SU-DHL-6 (cell line): ENCODE results near the gene TTLL8.

ENCODE experiments used
- H2AFZ ChIP-seq: fragments of 200-600 bp; sonication (generic); 2 replicates; pipeline ENCODE4 v1.6.1; 2014; ENCODE audit warnings: low read depth, mild to moderate bottlenecking, moderate library complexity, mixed read lengths, antibody characterized with exemption, low read length; ENCODE audit not compliant: severe bottlenecking
- H3F3A ChIP-seq: fragments of 200-600 bp; shearing (Covaris generic); 2 replicates; pipeline ENCODE4 v1.6.0; 2016; ENCODE audit warnings: antibody characterized with exemption, mild to moderate bottlenecking; ENCODE audit not compliant: insufficient read depth
- H3K27ac ChIP-seq: fragments of 200-600 bp; sonication (generic); 2 replicates; pipeline ENCODE4 v1.5.1; 2016; ENCODE audit warnings: low read depth, mild to moderate bottlenecking, low read length, moderate library complexity, mixed read lengths
- H3K27me3 ChIP-seq: fragments of 200-600 bp; sonication (generic), shearing (Covaris generic); 2 replicates; pipeline ENCODE4 v1.6.0; 2014; ENCODE audit warnings: mild to moderate bottlenecking, low read length
- H3K36me3 ChIP-seq: fragments of 200-600 bp; sonication (generic); 2 replicates; pipeline ENCODE4 v1.6.1; 2014; ENCODE audit warnings: mild to moderate bottlenecking, low read length, mixed read lengths
- H3K4me2 ChIP-seq: fragments of 300-600, 200-600 bp; shearing (Covaris generic), sonication (generic); 2 replicates; pipeline ENCODE4 v1.6.0; 2014; ENCODE audit warnings: low read length, low read depth, mild to moderate bottlenecking; ENCODE audit not compliant: poor library complexity, severe bottlenecking
- H3K4me3 ChIP-seq: fragments of 200-600 bp; sonication (generic); 2 replicates; pipeline ENCODE4 v1.5.1; 2014; ENCODE audit warnings: antibody characterized with exemption, low read length, mild to moderate bottlenecking, mixed read lengths; ENCODE audit not compliant: insufficient read depth, poor library complexity, severe bottlenecking
- H3K79me2 ChIP-seq: fragments of 200-600 bp; sonication (generic); 2 replicates; pipeline ENCODE4 v1.6.1; 2014; ENCODE audit warnings: mild to moderate bottlenecking, low read length, moderate library complexity; ENCODE audit not compliant: insufficient read depth
- H3K9ac ChIP-seq: fragments of 200-600 bp; sonication (generic); 2 replicates; pipeline ENCODE4 v1.7.0; 2014; ENCODE audit warnings: mild to moderate bottlenecking, low read length
- H3K9me2 ChIP-seq: fragments of 200-600 bp; sonication (generic); replicated peaks from 2 replicates; pipeline ENCODE4 v1.6.1; 2014; ENCODE audit warnings: low read length; ENCODE audit not compliant: insufficient read depth
- H3K9me3 ChIP-seq: fragments of 200-600 bp; sonication (generic); 2 replicates; pipeline ENCODE4 v1.6.1; 2014; ENCODE audit warnings: low read length, mixed read lengths; ENCODE audit not compliant: insufficient read depth
- H4K20me1 ChIP-seq: fragments of 200-600 bp; sonication (generic); 2 replicates; pipeline ENCODE4 v1.6.1; 2014; ENCODE audit warnings: low read depth, mild to moderate bottlenecking, antibody characterized with exemption, low read length, moderate library complexity, mixed read lengths
- CTCF ChIP-seq: fragments of 200-600 bp; sonication (generic); IDR thresholded peaks from one replicate; pipeline ENCODE4 v1.5.1; 2017; ENCODE audit warnings: antibody characterized with exemption, mild to moderate bottlenecking, low read length, moderate library complexity; ENCODE audit not compliant: insufficient read depth, poor library complexity, severe bottlenecking
- EZH2phosphoT487 ChIP-seq: fragments of 200-600 bp; sonication (generic), shearing (Covaris generic); conservative IDR thresholded peaks from 2 replicates; pipeline ENCODE4 v1.6.1; 2018; ENCODE audit warnings: mild to moderate bottlenecking, antibody characterized with exemption, low read length, moderate library complexity, mixed read lengths

The TTLL8 gene

GRCh38 chr22:50034126-50035081, 23.7 kb downstream of the TTLL8 start:
- Histone ChIP-seq H3K4me3 (no peak overlapping the region), H3K36me3 (no peaks in the 10 kb centered on the region), H2AFZ (no peak overlapping the region), H3K9me2 (no peaks in the 10 kb centered on the region), H3K9ac (no peak overlapping the region), H3K9me3 (no peaks in the 10 kb centered on the region), H4K20me1 (no peaks in the 10 kb centered on the region), H3K79me2 (no peaks in the 10 kb centered on the region), H3F3A (no peaks in the 10 kb centered on the region), H3K27me3 (no peaks in the 10 kb centered on the region), H3K27ac (no peak overlapping the region), H3K4me2 (no peak overlapping the region)
- TF ChIP-seq CTCF = no peak
- no peak for TF ChIP-seq EZH2phosphoT487

GRCh38 chr22:50032941-50033601, 25.0 kb downstream of the TTLL8 start:
- no peak overlapping the region for H3K4me2 ChIP-seq
- no peaks in the 10 kb centered on the region for H3K27me3 ChIP-seq
- no peaks in the 10 kb centered on the region for H3K9me2 ChIP-seq
- no peaks in the 10 kb centered on the region for H3F3A ChIP-seq
- no peak for TF ChIP-seq CTCF
- no peaks in the 10 kb centered on the region for H3K79me2 ChIP-seq
- no peak overlapping the region for H3K27ac ChIP-seq
- H4K20me1 ChIP-seq = no peaks in the 10 kb centered on the region
- no peak overlapping the region for H3K9ac ChIP-seq
- no peak overlapping the region for H2AFZ ChIP-seq
- no peaks in the 10 kb centered on the region for H3K9me3 ChIP-seq
- no peaks in the 10 kb centered on the region for H3K36me3 ChIP-seq
- no peak overlapping the region for H3K4me3 ChIP-seq

- no peaks in the 10 kb centered on the region for H3K9me3 ChIP-seq
- H3K9ac ChIP-seq = no peak overlapping the region
- H3K79me2 ChIP-seq = no peaks in the 10 kb centered on the region
- no peak for TF ChIP-seq EZH2phosphoT487
- TF ChIP-seq CTCF = no peak
- H3K36me3 ChIP-seq = no peaks in the 10 kb centered on the region
- H3F3A ChIP-seq = no peaks in the 10 kb centered on the region
- no peak overlapping the region for H3K4me2 ChIP-seq
- no peak overlapping the region for H3K4me3 ChIP-seq
- no peak overlapping the region for H3K27ac ChIP-seq
- H2AFZ ChIP-seq = no peak overlapping the region
- H4K20me1 ChIP-seq = no peaks in the 10 kb centered on the region
- no peaks in the 10 kb centered on the region for H3K27me3 ChIP-seq
- no peaks in the 10 kb centered on the region for H3K9me2 ChIP-seq
These were observed 25.8 kb downstream of the TTLL8 start for GRCh38 chr22:50032109-50032871.
